T-cell (primary cell): ENCODE results near the gene CLEC16A. TPM values are rescaled to one million over a fixed set of nuclear protein-coding genes. Genes with fewer than 3 reads are reported as not detected.

ENCODE experiments used
- ATAC-seq, 4 experiments: fragments of 200-7000 bp in 3 of 4; fragments of 150-1000 bp in 1 of 4; cut with Tn5 transposase; replicated peaks in 1 of 4; 1 replicate in 3 of 4; 2 replicates in 1 of 4; pipeline ENCODE4 v1.10.0; 2021; ENCODE audit warnings: moderate library complexity in 3 of 4, mild to moderate bottlenecking in 2 of 4, moderate number of reproducible peaks in 1 of 4
- CTCF ChIA-PET, 2 donors: fragments of 300-600 bp; sonication (Branson Sonifier 250); formaldehyde crosslinking; loops; one replicate each; lab custom pipeline; 2022; ENCODE audit warnings: antibody characterized with exemption in 2 of 2; lab: Charles Lee
- POLR2A ChIA-PET, 2 donors: fragments of 300-600 bp; sonication (Branson Sonifier 250); formaldehyde crosslinking; loops; one replicate each; lab custom pipeline; 2022; ENCODE audit warnings: antibody characterized with exemption in 2 of 2; lab: Charles Lee
- DNase-seq, 35 experiments: peaks; one replicate each; pipeline versions ENCODE4 v3.0.0 to v3.0.0-alpha.2; 2013 to 2023
- H3K27ac ChIP-seq: one replicate; pipeline ENCODE4 v1.5.1; 2013; ENCODE audit warnings: low read length
- H3K27me3 ChIP-seq, 2 experiments: replicated peaks in 1 of 2; 1 replicate in 1 of 2; 2 replicates in 1 of 2; pipeline versions ENCODE4 v1.6.1 to v1.7.0; 2013; ENCODE audit warnings: low read length in 1 of 2, mixed read lengths in 1 of 2; ENCODE audit not compliant: control insufficient read depth in 2 of 2, insufficient read depth in 2 of 2; ENCODE audit errors: extremely low read depth in 1 of 2
- H3K36me3 ChIP-seq, 2 donors: 1 replicate in 1 of 2; 2 replicates in 1 of 2; pipeline versions ENCODE4 v1.6.1 to v1.7.0; 2013; ENCODE audit warnings: low read length in 1 of 2; ENCODE audit not compliant: control insufficient read depth in 2 of 2, insufficient read depth in 1 of 2; ENCODE audit errors: extremely low read depth in 1 of 2
- H3K4me1 ChIP-seq, 2 experiments: 1 replicate in 1 of 2; 2 replicates in 1 of 2; pipeline versions ENCODE4 v1.6.1 to v1.7.0; 2013; ENCODE audit warnings: low read length in 2 of 2, mixed read lengths in 1 of 2; ENCODE audit not compliant: insufficient read depth in 2 of 2, control insufficient read depth in 1 of 2; ENCODE audit errors: extremely low read depth in 1 of 2
- H3K4me3 ChIP-seq, 2 donors: 1 replicate in 1 of 2; 2 replicates in 1 of 2; pipeline versions ENCODE4 v1.5.1 to v1.7.0; 2013; ENCODE audit warnings: mild to moderate bottlenecking in 2 of 2, low read length in 1 of 2, moderate library complexity in 1 of 2; ENCODE audit not compliant: control insufficient read depth in 1 of 2; ENCODE audit errors: extremely low read depth in 1 of 2
- H3K9me3 ChIP-seq: 2 replicates; pipeline ENCODE4 v1.7.0; 2013
- H3K27ac Mint-ChIP-seq, 2 donors: one replicate each; pipeline ENCODE4 v1.8.0; 2020 to 2021; ENCODE audit warnings: mild to moderate bottlenecking in 2 of 2, mixed read lengths in 2 of 2
- H3K27me3 Mint-ChIP-seq, 2 donors: one replicate each; pipeline ENCODE4 v1.8.0; 2021 to 2022; ENCODE audit warnings: mixed read lengths in 2 of 2
- H3K36me3 Mint-ChIP-seq: one replicate; pipeline ENCODE4 v1.8.0; 2021; ENCODE audit warnings: mixed read lengths
- H3K4me1 Mint-ChIP-seq, 3 donors: one replicate each; pipeline ENCODE4 v1.8.0; 2020 to 2022; ENCODE audit warnings: mixed read lengths in 3 of 3, mild to moderate bottlenecking in 1 of 3
- H3K4me3 Mint-ChIP-seq, 3 donors: one replicate each; pipeline ENCODE4 v1.8.0; 2020 to 2022; ENCODE audit warnings: mild to moderate bottlenecking in 3 of 3, mixed read lengths in 3 of 3, moderate library complexity in 3 of 3
- H3K9me3 Mint-ChIP-seq, 3 donors: one replicate each; pipeline ENCODE4 v1.8.0; 2020 to 2022; ENCODE audit warnings: mixed read lengths in 3 of 3
- WGBS: methylation state at CpG from one replicate; pipeline ENCODE4 v1.1.5; 2013; ENCODE audit warnings: missing lambda C conversion rate; ENCODE audit not compliant: insufficient coverage; 5-methylcytosine and 5-hydroxymethylcytosine counted together
- total RNA-seq, 35 experiments: library from RNA in 6 of 35; stranded (reverse) in 6 of 35; fragments of 120-200 nt in 1 of 35; gene quantifications; one replicate each; pipeline versions ENCODE4 v1.2.1 to v1.2.4 and lab custom pipeline; 2013 to 2026

The CLEC16A gene
- total RNA-seq, 5 donors from 2014 or later (not counting 1 experiment from before 2014, with no cell fraction given), result 27.4 to 34.6 (median 28.7) TPM

GRCh38 chr16:10932959-10933710, 11.2 kb upstream of the CLEC16A start:
- H3K4me3 ChIP-seq, result no peak overlapping the region
- no peak overlapping the region for H3K27ac Mint-ChIP-seq
- no peak overlapping the region for H3K27ac ChIP-seq
- no peak for ATAC-seq
- peaks cover 14 to 27% of the 10 kb centered on the region in 2 donors for H3K36me3 ChIP-seq
- WGBS, result 84% methylated on average over 8 of the region's 11 CpGs
- peaks cover 59 to 63% (median 63%) of the 10 kb centered on the region in 3 donors for H3K4me1 Mint-ChIP-seq
- peaks cover 20% of the 10 kb centered on the region for H3K36me3 Mint-ChIP-seq
- H3K27me3 Mint-ChIP-seq, result no peaks in the 10 kb centered on the region
- H3K27me3 ChIP-seq, result no peaks in the 10 kb centered on the region
- DNase-seq, result no peak
- H3K9me3 Mint-ChIP-seq, result no peaks in the 10 kb centered on the region
- ChIA-PET POLR2A (no interaction called here), CTCF (interaction anchor here in 1 of 2 donors (0.7 kb wide), 1 partner anchor 779 kb away, joined by 10 read pairs; no protein-coding TSS in a partner anchor)
- H3K4me3 Mint-ChIP-seq, result no peak overlapping the region
- H3K4me1 ChIP-seq, result peaks cover 12 to 41% of the 10 kb centered on the region in 2 experiments
- no peaks in the 10 kb centered on the region for H3K9me3 ChIP-seq

GRCh38 chr16:10933865-10934264, 10.5 kb upstream of the CLEC16A start:
- ATAC-seq, result no peak
- H3K27me3 ChIP-seq, result no peaks in the 10 kb centered on the region
- ChIA-PET POLR2A (no interaction called here), CTCF (no interaction called here)
- peaks cover 66 to 71% (median 70%) of the 10 kb centered on the region in 3 donors for H3K4me1 Mint-ChIP-seq
- H3K27ac Mint-ChIP-seq, result no peak overlapping the region
- no peaks in the 10 kb centered on the region for H3K27me3 Mint-ChIP-seq
- no peak overlapping the region for H3K4me3 Mint-ChIP-seq
- H3K4me3 ChIP-seq, result no peak overlapping the region
- DNase-seq, result no peak
- H3K36me3 Mint-ChIP-seq, result peaks cover 20% of the 10 kb centered on the region
- no peaks in the 10 kb centered on the region for H3K9me3 ChIP-seq
- 98% methylated on average over 8 of the region's 8 CpGs for WGBS
- H3K4me1 ChIP-seq, result peaks cover 18 to 49% of the 10 kb centered on the region in 2 experiments
- no peak overlapping the region for H3K27ac ChIP-seq
- H3K36me3 ChIP-seq, result peaks cover 14 to 22% of the 10 kb centered on the region in 2 donors
- no peaks in the 10 kb centered on the region for H3K9me3 Mint-ChIP-seq

- Histone ChIP-seq H3K9me3 (no peaks in the 10 kb centered on the region), H3K4me1 (peaks cover 23 to 55% of the 10 kb centered on the region in 2 experiments), H3K27me3 (no peaks in the 10 kb centered on the region), H3K27ac (no peak overlapping the region), H3K36me3 (peaks cover 14 to 20% of the 10 kb centered on the region in 2 donors), H3K4me3 (no peak overlapping the region)
- Mint-ChIP-seq H3K4me3 (no peak overlapping the region), H3K9me3 (no peaks in the 10 kb centered on the region), H3K4me1 (peaks cover 73 to 77% (median 77%) of the 10 kb centered on the region in 3 donors), H3K27ac (no peak overlapping the region), H3K27me3 (no peaks in the 10 kb centered on the region), H3K36me3 (peaks cover 20% of the 10 kb centered on the region)
- ATAC-seq (no peak), DNase-seq (no peak)
- ChIA-PET CTCF (no interaction called here), POLR2A (no interaction called here)
- WGBS, result 98% methylated on average over 8 of the region's 13 CpGs
Observed at GRCh38 chr16:10934325-10935107, 9.8 kb upstream of the CLEC16A start.

GRCh38 chr16:10935226-10935915, 9.0 kb upstream of the CLEC16A start:
- no peak overlapping the region for H3K4me3 ChIP-seq
- Mint-ChIP-seq H3K4me3 (peak overlapping the region in 1 of 3 donors; percentile 94), H3K4me1 (peaks cover 77 to 86% (median 82%) of the 10 kb centered on the region in 3 donors), H3K27ac (no peak overlapping the region), H3K36me3 (peaks cover 16% of the 10 kb centered on the region), H3K9me3 (no peaks in the 10 kb centered on the region), H3K27me3 (no peaks in the 10 kb centered on the region)
- ATAC-seq (no peak), DNase-seq (no peak)
- CTCF ChIA-PET, result interaction anchor here in 1 of 2 donors (0.7 kb wide), 1 partner anchor 724 kb away, joined by 5 read pairs; no protein-coding TSS in a partner anchor
- peaks cover 28 to 61% of the 10 kb centered on the region in 2 experiments for H3K4me1 ChIP-seq
- peaks cover 14 to 18% of the 10 kb centered on the region in 2 donors for H3K36me3 ChIP-seq
- H3K27ac ChIP-seq, result no peak overlapping the region
- WGBS, result 90% methylated on average over 3 of the region's 7 CpGs
- H3K9me3 ChIP-seq, result no peaks in the 10 kb centered on the region
- no peaks in the 10 kb centered on the region for H3K27me3 ChIP-seq
- POLR2A ChIA-PET, result no interaction called here

GRCh38 chr16:10936272-10936984, 7.9 kb upstream of the CLEC16A start:
- H3K27me3 Mint-ChIP-seq, result no peaks in the 10 kb centered on the region
- H3K4me3 Mint-ChIP-seq, result peak overlapping the region in 2 of 3 donors; percentile 24 to 94
- POLR2A ChIA-PET, result interaction anchor here in 1 of 2 donors (0.6 kb wide), 1 partner anchor 600 kb away, joined by 7 read pairs; no protein-coding TSS in a partner anchor
- H3K4me1 Mint-ChIP-seq, result peaks cover 83 to 89% (median 86%) of the 10 kb centered on the region in 3 donors
- Histone ChIP-seq H3K27me3 (no peaks in the 10 kb centered on the region), H3K9me3 (no peaks in the 10 kb centered on the region), H3K36me3 (peaks cover 14 to 16% of the 10 kb centered on the region in 2 donors), H3K4me1 (peaks cover 35 to 68% of the 10 kb centered on the region in 2 experiments), H3K27ac (no peak overlapping the region), H3K4me3 (no peak overlapping the region)
- DNase-seq (no peak), ATAC-seq (no peak)
- H3K27ac Mint-ChIP-seq, result peak overlapping the region in 1 of 2 donors; percentile 4
- peaks cover 12% of the 10 kb centered on the region for H3K36me3 Mint-ChIP-seq
- H3K9me3 Mint-ChIP-seq, result no peaks in the 10 kb centered on the region
- WGBS, result 87% methylated on average over 3 of the region's 8 CpGs
- CTCF ChIA-PET, result interaction anchor here in 1 of 2 donors (1.1 kb wide), 1 partner anchor 14 kb away, joined by 3 read pairs; no protein-coding TSS in a partner anchor
